Prostate gland (tissue), 2 donors: ENCODE results near the gene JMJD7. TPM values are rescaled to one million over a fixed set of nuclear protein-coding genes. Genes with fewer than 3 reads are reported as not detected.

Experiments
- DNase-seq: peaks from one replicate; pipeline ENCODE4 v3.0.0-alpha.2; 2019; ENCODE audit warnings: low spot score
- H3K27ac ChIP-seq, 2 donors: fragments of 200-600 bp; sonication (generic); 2 replicates each; pipeline ENCODE4 v1.5.1; 2017 to 2019
- H3K27me3 ChIP-seq: fragments of 200-600 bp; sonication (generic); replicated peaks from 2 replicates; pipeline ENCODE4 v1.5.1; 2019; ENCODE audit not compliant: insufficient read depth
- H3K36me3 ChIP-seq, 2 donors: fragments of 200-600 bp; sonication (generic); 1 replicate in 1 of 2; 2 replicates in 1 of 2; pipeline versions ENCODE4 v1.5.1 to v1.8.1; 2017 to 2019
- H3K4me1 ChIP-seq: fragments of 200-600 bp; sonication (generic); replicated peaks from 2 replicates; pipeline ENCODE4 v1.5.1; 2019
- H3K4me3 ChIP-seq, 2 donors: fragments of 200-600 bp; sonication (generic); 2 replicates each; pipeline ENCODE4 v1.5.1; 2017 to 2019
- H3K9me3 ChIP-seq: fragments of 200-600 bp; sonication (generic); 2 replicates; pipeline ENCODE4 v1.5.1; 2017
- CTCF ChIP-seq, 4 experiments: fragments of 200-600 bp in 2 of 4; fragments of 450-650 bp in 2 of 4; sonication (generic) in 2 of 4; IDR thresholded peaks; 1 replicate in 3 of 4; 2 replicates in 1 of 4; pipeline ENCODE4 v1.5.1; 2016 to 2019; ENCODE audit warnings: antibody characterized with exemption in 4 of 4, mild to moderate bottlenecking in 2 of 4, moderate library complexity in 2 of 4
- POLR2A ChIP-seq: fragments of 450-650 bp; IDR thresholded peaks from one replicate; pipeline ENCODE4 v1.6.1; 2016; ENCODE audit warnings: antibody characterized with exemption, mild to moderate bottlenecking
- POLR2AphosphoS5 ChIP-seq: sonication (generic); formaldehyde crosslinking; IDR thresholded peaks from one replicate; pipeline ENCODE4 v1.6.1; 2017; ENCODE audit warnings: antibody characterized with exemption
- WGBS: methylation state at CpG from one replicate; pipeline ENCODE4 v1.1.5; 2018; 5-methylcytosine and 5-hydroxymethylcytosine counted together
- intact Hi-C: fragments of 100-400 bp; cut with DNase I; formaldehyde crosslinking; loops from one replicate; pipeline ENCODE4 v1.14.2; 2022
- total RNA-seq, 2 donors: library from RNA; depleted of rRNA; stranded (reverse); fragments of >200 nt; gene quantifications; one replicate each; pipeline ENCODE4 v1.1.0, GENCODE V29; 2016

The JMJD7 gene
- total RNA-seq, 2 donors from 2014 or later, result 20.7 to 56.6 TPM

GRCh38 chr15:41825145-41825544, 2.7 kb upstream of the JMJD7 start:
- 91% methylated on average over 8 of the region's 10 CpGs for WGBS
- intact Hi-C loops, result loop anchor here (5.0 kb wide), 1 partner anchor 77 kb away; no protein-coding TSS in a partner anchor
- peaks cover 0 to 8% of the 10 kb centered on the region in 2 donors for H3K36me3 ChIP-seq

GRCh38 chr15:41825572-41826535, 2.0 kb upstream of the JMJD7 start:
- TF ChIP-seq CTCF (IDR thresholded peaks at IDR 0.05), result no peak
- no peak for DNase-seq
- no peaks in the 10 kb centered on the region for H3K9me3 ChIP-seq
- H3K4me1 ChIP-seq, result peaks cover 10% of the 10 kb centered on the region
- H3K4me3 ChIP-seq, result no peak overlapping the region
- 73% methylated on average over 13 of the region's 13 CpGs for WGBS
- H3K27me3 ChIP-seq, result no peaks in the 10 kb centered on the region
- H3K36me3 ChIP-seq, result peaks cover 0 to 8% of the 10 kb centered on the region in 2 donors
- no peak overlapping the region for H3K27ac ChIP-seq
- intact Hi-C loops, result loop anchor here (5.0 kb wide), 1 partner anchor 76 kb away; no protein-coding TSS in a partner anchor

More at GRCh38 chr15:41825145-41825544, 2.7 kb upstream of the JMJD7 start:
- TF ChIP-seq POLR2AphosphoS5, result no peak
- no peak for TF ChIP-seq POLR2A
- no peak for TF ChIP-seq CTCF (IDR thresholded peaks at IDR 0.05)
- DNase-seq, result no peak
- Histone ChIP-seq H3K27ac (no peak overlapping the region), H3K27me3 (no peaks in the 10 kb centered on the region), H3K4me3 (no peak overlapping the region), H3K9me3 (no peaks in the 10 kb centered on the region), H3K4me1 (peaks cover 10% of the 10 kb centered on the region)

GRCh38 chr15:41827290-41827879, 507 bp upstream of the JMJD7 start:
- DNase-seq, result peak; percentile 22
- Histone ChIP-seq H3K27me3 (no peaks in the 10 kb centered on the region), H3K4me1 (peaks cover 10% of the 10 kb centered on the region), H3K9me3 (no peaks in the 10 kb centered on the region), H3K27ac (peak overlapping the region; percentile 43 to 79), H3K4me3 (peak overlapping the region; percentile 48 to 64), H3K36me3 (no peaks in the 10 kb centered on the region)
- TF ChIP-seq POLR2A (no peak), POLR2AphosphoS5 (no peak), CTCF (IDR thresholded peaks at IDR 0.05) (peak in 1 of 4 experiments; percentile 19)
- intact Hi-C loops, result loop anchor here (5.0 kb wide), 1 partner anchor 75 kb away; no protein-coding TSS in a partner anchor
- 4% methylated on average over 34 of the region's 37 CpGs for WGBS

- DNase-seq, result no peak
- Histone ChIP-seq H3K4me3 (peak overlapping the region; percentile 48 to 64), H3K4me1 (peaks cover 10% of the 10 kb centered on the region), H3K36me3 (no peaks in the 10 kb centered on the region), H3K27me3 (no peaks in the 10 kb centered on the region), H3K9me3 (no peaks in the 10 kb centered on the region), H3K27ac (peak overlapping the region; percentile 77 to 79)
- TF ChIP-seq POLR2A, result no peak
- no peak for TF ChIP-seq POLR2AphosphoS5
- TF ChIP-seq CTCF (IDR thresholded peaks at IDR 0.05), result no peak
- intact Hi-C loops, result loop anchor here (1.0 to 5.0 kb wide), 2 partner anchors 54 to 74 kb away; partner anchors contain the start of gene MAPKBP1
- WGBS, result 11% methylated on average over 6 of the region's 6 CpGs
Measured at GRCh38 chr15:41828807-41829141, 882 bp downstream of the JMJD7 start.
